Measurements from ENCODE around the gene SVEP1. TPM values are rescaled to one million over a fixed set of nuclear protein-coding genes. Genes with fewer than 3 reads are reported as not detected.

Gene SVEP1
- total and polyA plus RNA-seq, 2 donors (not counting 1 experiment from before 2014, with no cell fraction given): not detected

- Histone ChIP-seq H4K20me1 (ENCODE audit: control insufficient read depth, insufficient read depth, low read length, poor library complexity, severe bottlenecking) (no peaks in the 10 kb centered on the region), H3K4me2 (replicated peaks; ENCODE audit: low read depth, low read length, poor library complexity, severe bottlenecking) (no peak overlapping the region), H3K9me3 (ENCODE audit: control extremely low read depth in 1 of 3, control insufficient read depth in 2 of 3, insufficient read depth in 1 of 3, low read length in 2 of 3) (no peaks in the 10 kb centered on the region), H3K4me3 (ENCODE audit: control extremely low read depth in 1 of 5, extremely low read depth in 1 of 5, insufficient read depth in 1 of 5, low read depth in 2 of 5, low read length in 4 of 5) (no peak overlapping the region), H3K79me2 (ENCODE audit: control insufficient read depth, insufficient read depth, low read length) (no peaks in the 10 kb centered on the region), H3K4me1 (ENCODE audit: control insufficient read depth in 2 of 2, insufficient read depth in 2 of 2, low read length in 2 of 2) (no peaks in the 10 kb centered on the region), H3K9ac (ENCODE audit: low read length) (no peak overlapping the region), H3K27ac (ENCODE audit: low read length in 2 of 2) (no peak overlapping the region), H3K27me3 (replicated peaks in 1 of 4; ENCODE audit: control extremely low read depth in 1 of 4, control insufficient read depth in 3 of 4, insufficient read depth in 4 of 4, low read length in 3 of 4) (no peaks in the 10 kb centered on the region), H2AFZ (ENCODE audit: insufficient read depth, low read depth, low read length, poor library complexity, severe bottlenecking) (no peak overlapping the region), H3K36me3 (replicated peaks in 1 of 2; ENCODE audit: control extremely low read depth in 1 of 2, control insufficient read depth in 1 of 2, extremely low read depth in 1 of 2, insufficient read depth in 2 of 2, low read length in 1 of 2) (no peaks in the 10 kb centered on the region)
- H3K27me3 Mint-ChIP-seq: no peaks in the 10 kb centered on the region
- ATAC-seq (ENCODE audit: low read depth): no peak
- no peak for TF ChIP-seq EZH2 (IDR thresholded peaks at IDR 0.05; ENCODE audit: borderline replicate concordance, insufficient read depth, low read depth, low read length, poor library complexity, severe bottlenecking)
- no peak for TF ChIP-seq CTCF (IDR thresholded peaks at IDR 0.05)
- no peak overlapping the region for H3K4me3 Mint-ChIP-seq
- no peaks in the 10 kb centered on the region for H3K4me1 Mint-ChIP-seq
- H3K27ac Mint-ChIP-seq: no peak overlapping the region
- no peak for DNase-seq
- POLR2A ChIA-PET: no interaction called here
- CTCF ChIA-PET: no interaction called here
- WGBS (ENCODE audit: insufficient coverage): 80% methylated on average over 1 of the region's 2 CpGs
- intact Hi-C loops (cut with micrococcal nuclease): no loop called here
- H3K9me3 Mint-ChIP-seq (ENCODE audit: insufficient read depth): no peaks in the 10 kb centered on the region
Measured at GRCh38 chr9:110521206-110521605, 58.3 kb downstream of the SVEP1 start.

- ATAC-seq (ENCODE audit: low read depth) (no peak), DNase-seq (no peak)
- Histone ChIP-seq H3K27ac (ENCODE audit: low read length in 2 of 2) (no peak overlapping the region), H3K9me3 (ENCODE audit: control extremely low read depth in 1 of 3, control insufficient read depth in 2 of 3, insufficient read depth in 1 of 3, low read length in 2 of 3) (no peaks in the 10 kb centered on the region), H3K4me2 (replicated peaks; ENCODE audit: low read depth, low read length, poor library complexity, severe bottlenecking) (no peak overlapping the region), H3K4me3 (ENCODE audit: control extremely low read depth in 1 of 5, extremely low read depth in 1 of 5, insufficient read depth in 1 of 5, low read depth in 2 of 5, low read length in 4 of 5) (no peak overlapping the region), H3K36me3 (replicated peaks in 1 of 2; ENCODE audit: control extremely low read depth in 1 of 2, control insufficient read depth in 1 of 2, extremely low read depth in 1 of 2, insufficient read depth in 2 of 2, low read length in 1 of 2) (no peaks in the 10 kb centered on the region), H3K27me3 (replicated peaks in 1 of 4; ENCODE audit: control extremely low read depth in 1 of 4, control insufficient read depth in 3 of 4, insufficient read depth in 4 of 4, low read length in 3 of 4) (no peaks in the 10 kb centered on the region), H3K4me1 (ENCODE audit: control insufficient read depth in 2 of 2, insufficient read depth in 2 of 2, low read length in 2 of 2) (no peaks in the 10 kb centered on the region), H2AFZ (ENCODE audit: insufficient read depth, low read depth, low read length, poor library complexity, severe bottlenecking) (no peak overlapping the region), H4K20me1 (ENCODE audit: control insufficient read depth, insufficient read depth, low read length, poor library complexity, severe bottlenecking) (no peaks in the 10 kb centered on the region), H3K79me2 (ENCODE audit: control insufficient read depth, insufficient read depth, low read length) (no peaks in the 10 kb centered on the region), H3K9ac (ENCODE audit: low read length) (no peak overlapping the region)
- WGBS (ENCODE audit: insufficient coverage): no CpG with 5 or more reads among the region's 6 CpGs
- no peaks in the 10 kb centered on the region for H3K9me3 Mint-ChIP-seq (ENCODE audit: insufficient read depth)
- no peaks in the 10 kb centered on the region for H3K27me3 Mint-ChIP-seq
- TF ChIP-seq CTCF (IDR thresholded peaks at IDR 0.05) (no peak), EZH2 (IDR thresholded peaks at IDR 0.05; ENCODE audit: borderline replicate concordance, insufficient read depth, low read depth, low read length, poor library complexity, severe bottlenecking) (no peak)
- no peak overlapping the region for H3K27ac Mint-ChIP-seq
- ChIA-PET CTCF (no interaction called here), POLR2A (no interaction called here)
- intact Hi-C loops (cut with micrococcal nuclease): no loop called here
- no peak overlapping the region for H3K4me3 Mint-ChIP-seq
- H3K4me1 Mint-ChIP-seq: no peaks in the 10 kb centered on the region
Measured at GRCh38 chr9:110520120-110520701, 59.3 kb downstream of the SVEP1 start.

Measured in B cell (primary cell).